KMS-11 (cell line): ENCODE data around the gene TNIP3.

Experiments used
- H2AFZ ChIP-seq: fragments of 200-600 bp; sonication (generic); 2 replicates; pipeline ENCODE4 v1.6.1; 2016; ENCODE audit warnings: antibody characterized with exemption, mixed run types, low read depth
- H3K27ac ChIP-seq: fragments of 200-600 bp; sonication (generic); 2 replicates; pipeline ENCODE4 v1.6.1; 2016; ENCODE audit warnings: mild to moderate bottlenecking, mixed run types
- H3K27me3 ChIP-seq: fragments of 200-600 bp; sonication (generic); 2 replicates; pipeline ENCODE4 v1.6.1; 2017; ENCODE audit warnings: mild to moderate bottlenecking, low read depth, mixed run types, moderate library complexity; ENCODE audit not compliant: insufficient read depth
- H3K36me3 ChIP-seq: fragments of 200-600 bp; sonication (generic); 2 replicates; pipeline ENCODE4 v1.6.1; 2017; ENCODE audit warnings: mild to moderate bottlenecking, mixed run types; ENCODE audit not compliant: insufficient read depth
- H3K4me1 ChIP-seq: fragments of 200-600 bp; sonication (generic); 2 replicates; pipeline ENCODE4 v1.6.1; 2016; ENCODE audit warnings: mild to moderate bottlenecking, low read depth, mixed run types; ENCODE audit not compliant: poor library complexity, severe bottlenecking
- H3K4me2 ChIP-seq: fragments of 200-600 bp; sonication (generic); 2 replicates; pipeline ENCODE4 v1.7.0; 2016; ENCODE audit warnings: mild to moderate bottlenecking, mixed run types
- H3K4me3 ChIP-seq: fragments of 200-600 bp; sonication (generic); IDR thresholded peaks from 2 replicates; pipeline ENCODE4 v1.6.1; 2017; ENCODE audit warnings: low read depth, low read length, mixed read lengths; ENCODE audit not compliant: insufficient read depth
- H3K79me2 ChIP-seq: fragments of 200-600 bp; sonication (generic); 2 replicates; pipeline ENCODE4 v1.6.1; 2016; ENCODE audit warnings: low read depth, mixed run types; ENCODE audit not compliant: insufficient read depth
- H3K9ac ChIP-seq: fragments of 200-600 bp; sonication (generic); 2 replicates; pipeline ENCODE4 v1.6.1; 2016; ENCODE audit warnings: mild to moderate bottlenecking, mixed run types
- H4K20me1 ChIP-seq: fragments of 200-600 bp; sonication (generic); 2 replicates; pipeline ENCODE4 v1.6.1; 2016; ENCODE audit warnings: mild to moderate bottlenecking, mixed run types; ENCODE audit not compliant: insufficient read depth
- CTCF ChIP-seq: fragments of 200-600 bp; sonication (generic); conservative IDR thresholded peaks from 2 replicates; pipeline ENCODE4 v1.6.1; 2017; ENCODE audit warnings: low read depth, mild to moderate bottlenecking, antibody characterized with exemption, low read length, moderate library complexity, mixed read lengths

TNIP3 gene

GRCh38 chr4:121192480-121192879, 28.4 kb upstream of the TNIP3 start:
- H3K4me2 ChIP-seq: 0 out of 2 replicates have a peak overlapping the region, but pooled peaks have one; percentile 9

GRCh38 chr4:121192013-121192412, 27.9 kb upstream of the TNIP3 start:
- Histone ChIP-seq H3K9ac (no peak overlapping the region), H4K20me1 (no peaks in the 10 kb centered on the region), H3K4me2 (0 out of 2 replicates have a peak overlapping the region, but pooled peaks have one; percentile 9), H3K36me3 (no peaks in the 10 kb centered on the region), H3K27ac (no peak overlapping the region), H3K27me3 (no peaks in the 10 kb centered on the region), H3K4me1 (peaks cover 59% of the 10 kb centered on the region), H3K4me3 (no peak overlapping the region), H2AFZ (no peak overlapping the region), H3K79me2 (no peaks in the 10 kb centered on the region)
- no peak for TF ChIP-seq CTCF

More at GRCh38 chr4:121192480-121192879, 28.4 kb upstream of the TNIP3 start:
- no peaks in the 10 kb centered on the region for H3K79me2 ChIP-seq
- TF ChIP-seq CTCF: peak; percentile 92
- H3K4me3 ChIP-seq: no peak overlapping the region
- peaks cover 56% of the 10 kb centered on the region for H3K4me1 ChIP-seq
- H4K20me1 ChIP-seq: no peaks in the 10 kb centered on the region
- no peaks in the 10 kb centered on the region for H3K36me3 ChIP-seq
- H2AFZ ChIP-seq: no peak overlapping the region
- H3K27ac ChIP-seq: no peak overlapping the region
- no peak overlapping the region for H3K9ac ChIP-seq
- H3K27me3 ChIP-seq: no peaks in the 10 kb centered on the region

- Histone ChIP-seq H3K27me3 (no peaks in the 10 kb centered on the region), H4K20me1 (no peaks in the 10 kb centered on the region), H3K9ac (no peak overlapping the region), H3K4me3 (no peak overlapping the region), H2AFZ (no peak overlapping the region), H3K79me2 (no peaks in the 10 kb centered on the region), H3K4me1 (peaks cover 59% of the 10 kb centered on the region), H3K27ac (no peak overlapping the region), H3K4me2 (no peak overlapping the region; the same call in 1 of the 2 replicates), H3K36me3 (no peaks in the 10 kb centered on the region)
- TF ChIP-seq CTCF: no peak
Measured at GRCh38 chr4:121191361-121191760, 27.2 kb upstream of the TNIP3 start.

- TF ChIP-seq CTCF: no peak
- no peaks in the 10 kb centered on the region for H3K36me3 ChIP-seq
- H3K4me1 ChIP-seq: peaks cover 59% of the 10 kb centered on the region
- no peaks in the 10 kb centered on the region for H3K79me2 ChIP-seq
- peak overlapping the region; percentile 69; the same call in 1 of the 2 replicates for H3K4me2 ChIP-seq
- no peaks in the 10 kb centered on the region for H3K27me3 ChIP-seq
- peak overlapping the region; percentile 44 for H3K27ac ChIP-seq
- no peak overlapping the region for H3K4me3 ChIP-seq
- no peaks in the 10 kb centered on the region for H4K20me1 ChIP-seq
- no peak overlapping the region for H3K9ac ChIP-seq
- H2AFZ ChIP-seq: peak overlapping the region; percentile 23; the same call in 1 of the 2 replicates
Measured at GRCh38 chr4:121190389-121190788, 26.3 kb upstream of the TNIP3 start.
